Hematopoietic multipotent progenitor cell (in vitro differentiated cells): Measurements from ENCODE around the gene MOV10L1. TPM values are rescaled to one million over a fixed set of nuclear protein-coding genes. Genes with fewer than 3 reads are reported as not detected.
A peak's percentile ranks its signal among the peaks of the same experiment; 100 is the strongest.

Experiments used
- DNase-seq, 3 donors: peaks; one replicate each; pipeline ENCODE4 v3.0.0-alpha.2; 2011 to 2015; ENCODE audit warnings: low read depth in 2 of 3, low spot score in 2 of 3
- total RNA-seq: library from RNA; depleted of rRNA; stranded (reverse); fragments of >200 nt; gene quantifications from one replicate; pipeline ENCODE4 v1.2.3, GENCODE V29; 2012

Gene MOV10L1
- total RNA-seq, 1 donor = 0.27 TPM

DNA sequence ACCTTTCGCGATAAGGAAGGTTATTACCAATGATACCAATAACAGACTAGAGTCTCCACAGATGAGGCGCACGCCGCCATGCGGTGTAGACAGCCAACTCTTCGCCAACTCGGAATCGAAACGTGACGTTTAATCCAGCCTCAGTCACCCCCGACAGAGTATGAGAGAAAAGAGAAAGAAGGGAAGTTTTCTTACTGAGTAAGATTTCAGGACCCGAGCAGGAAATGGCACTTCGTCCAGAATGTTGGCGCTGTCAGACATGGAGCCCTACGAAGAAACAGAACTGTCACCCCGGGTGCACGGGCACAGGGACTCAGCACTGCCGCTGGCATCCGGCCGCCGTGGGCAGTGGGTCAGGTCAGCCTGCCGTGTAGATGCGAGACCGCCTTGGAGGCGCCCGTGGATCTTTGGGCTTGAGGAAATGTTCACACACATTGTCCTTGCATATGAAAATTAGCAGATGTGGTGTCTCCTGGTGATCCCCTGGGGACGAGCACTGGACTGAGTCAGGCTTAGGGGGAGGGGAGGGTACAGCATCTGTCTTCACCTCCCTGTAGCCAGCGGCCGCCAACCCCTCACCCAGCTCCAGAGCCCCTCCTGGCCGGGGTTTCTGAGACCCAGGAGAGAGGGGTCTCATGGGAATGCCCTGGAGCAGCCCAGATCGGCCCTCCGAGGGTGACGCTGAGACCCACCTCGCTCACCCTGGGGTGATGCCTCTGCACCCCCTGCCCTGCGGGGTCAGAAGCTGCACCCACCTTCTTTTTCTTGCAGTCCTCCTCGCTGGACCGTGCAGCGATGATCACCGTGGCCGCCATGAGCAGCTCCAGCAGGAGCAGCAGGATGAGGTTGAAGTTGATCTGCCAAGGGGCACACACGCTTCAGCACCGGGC, 12.9 kb upstream of the MOV10L1 start:
- DNase-seq = no peak

DNA sequence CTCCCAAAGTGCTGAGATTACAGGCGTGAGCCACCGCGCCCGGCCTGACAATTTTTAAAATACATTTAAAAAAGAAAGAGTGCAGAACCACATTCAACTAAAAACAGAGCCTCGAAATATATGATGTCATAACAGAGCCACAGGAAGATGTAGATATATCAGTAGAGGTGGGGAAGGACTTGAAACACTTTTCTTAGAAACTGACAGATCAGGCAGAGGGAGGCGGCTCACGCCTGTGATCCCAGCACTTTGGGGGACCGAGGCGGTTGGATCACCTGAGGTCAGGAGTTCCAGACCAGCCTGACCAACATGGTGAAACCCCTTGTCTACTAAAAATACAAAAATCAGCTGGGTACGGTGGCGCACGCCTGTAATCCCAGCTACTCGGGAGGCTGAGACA, 11.6 kb upstream of the MOV10L1 start:
- DNase-seq = no peak

DNA sequence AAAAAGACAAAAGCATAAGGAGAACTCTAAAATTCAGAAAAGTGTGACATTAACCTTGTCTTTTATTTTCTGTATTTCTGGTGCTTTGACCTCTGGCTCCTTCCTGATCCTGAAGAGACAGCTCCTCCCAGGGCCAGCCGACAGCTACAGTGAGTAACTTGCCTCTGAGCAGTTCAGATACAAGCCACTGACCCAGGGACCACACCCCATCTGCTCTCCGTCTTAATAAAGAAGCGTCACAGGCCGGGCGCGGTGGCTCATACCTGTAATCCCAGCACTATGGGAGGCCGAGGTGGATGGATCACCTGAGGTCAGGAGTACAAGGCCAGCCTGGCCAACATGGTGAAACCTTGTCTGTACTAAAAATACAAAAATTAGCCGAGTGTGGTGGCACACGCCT, 11.0 kb upstream of the MOV10L1 start:
- no peak for DNase-seq

DNA sequence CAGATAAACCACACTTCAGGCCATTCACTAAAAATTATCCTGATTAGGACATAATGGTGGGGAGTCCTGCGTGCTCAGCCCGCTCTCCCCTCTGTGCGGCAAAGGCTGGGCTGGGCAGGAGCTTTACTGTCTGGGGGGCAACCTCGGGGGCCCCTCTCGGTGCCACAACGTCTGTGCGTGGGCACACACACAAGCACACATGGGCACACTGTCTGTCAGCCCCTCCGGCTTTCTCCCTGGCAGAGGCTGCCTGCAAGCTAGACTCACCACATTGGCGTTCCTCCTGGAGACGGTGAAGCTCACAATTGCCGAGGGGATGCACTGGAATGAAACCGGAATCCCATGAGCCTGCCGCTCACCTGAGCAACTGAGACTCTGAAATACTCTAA, 9.7 kb upstream of the MOV10L1 start:
- no peak for DNase-seq

DNA sequence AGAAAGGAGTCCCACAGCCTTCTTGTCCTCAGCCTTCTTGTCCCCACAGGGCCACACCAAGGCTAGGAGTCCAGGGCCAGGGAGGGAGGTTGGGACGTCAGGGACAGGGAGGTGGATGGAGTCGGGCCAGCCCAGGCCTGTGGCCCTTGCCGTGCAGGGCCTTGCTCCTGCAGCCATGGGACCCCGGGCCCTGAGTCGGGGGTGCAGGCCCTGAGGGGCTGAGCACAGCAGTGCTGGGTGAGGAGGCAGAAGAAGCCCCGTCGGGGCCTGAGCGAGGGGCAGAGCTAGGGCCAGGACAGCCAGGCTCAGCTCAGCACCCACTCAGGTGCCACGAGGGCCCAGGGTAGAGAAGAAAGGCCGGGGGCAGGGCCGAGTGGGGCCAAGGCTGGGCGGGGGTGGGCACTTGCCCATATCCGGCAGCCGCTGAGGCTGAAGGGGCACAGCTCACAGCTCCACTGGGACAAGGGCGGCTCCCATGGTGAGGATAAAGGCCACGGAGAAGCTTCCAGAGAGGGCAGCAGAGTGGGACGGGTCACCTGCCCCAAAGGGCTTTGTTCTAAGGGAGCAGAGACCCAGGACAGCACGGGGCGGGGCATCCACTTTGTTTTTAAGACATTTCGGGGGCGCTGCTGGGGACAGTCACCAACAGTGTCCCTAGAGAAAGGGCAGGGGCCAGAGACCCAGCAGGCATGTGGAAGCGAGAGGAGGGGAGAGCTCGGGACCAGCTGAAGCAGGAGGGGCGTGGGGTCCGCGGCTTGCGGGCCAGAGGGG, 8.2 kb upstream of the MOV10L1 start:
- DNase-seq = no peak

DNA sequence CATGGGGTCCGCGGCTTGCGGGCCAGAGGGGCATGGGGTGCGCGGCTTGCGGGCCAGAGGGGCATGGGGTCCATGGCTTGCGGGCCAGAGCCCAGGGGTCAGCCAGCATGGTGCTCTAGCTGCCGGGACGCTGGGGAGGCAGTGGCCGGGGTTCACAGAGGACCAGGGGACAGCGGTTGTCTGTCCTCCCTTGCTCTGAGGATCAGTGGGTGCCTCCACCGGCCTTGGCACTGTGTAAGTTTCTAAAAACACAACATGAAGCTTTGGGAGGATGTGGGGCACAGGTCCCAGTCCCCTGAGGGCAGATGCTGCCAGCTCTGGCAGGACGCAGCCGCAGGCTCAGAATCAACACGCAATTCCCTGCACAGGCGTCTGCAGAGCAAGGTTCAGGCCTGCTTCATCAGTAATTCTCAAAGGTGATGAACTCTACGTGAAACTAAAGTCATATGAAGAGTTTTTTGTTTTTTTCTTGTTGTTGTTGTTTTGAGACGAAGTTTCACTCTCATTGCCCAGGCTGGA, 7.5 kb upstream of the MOV10L1 start:
- no peak for DNase-seq

DNA sequence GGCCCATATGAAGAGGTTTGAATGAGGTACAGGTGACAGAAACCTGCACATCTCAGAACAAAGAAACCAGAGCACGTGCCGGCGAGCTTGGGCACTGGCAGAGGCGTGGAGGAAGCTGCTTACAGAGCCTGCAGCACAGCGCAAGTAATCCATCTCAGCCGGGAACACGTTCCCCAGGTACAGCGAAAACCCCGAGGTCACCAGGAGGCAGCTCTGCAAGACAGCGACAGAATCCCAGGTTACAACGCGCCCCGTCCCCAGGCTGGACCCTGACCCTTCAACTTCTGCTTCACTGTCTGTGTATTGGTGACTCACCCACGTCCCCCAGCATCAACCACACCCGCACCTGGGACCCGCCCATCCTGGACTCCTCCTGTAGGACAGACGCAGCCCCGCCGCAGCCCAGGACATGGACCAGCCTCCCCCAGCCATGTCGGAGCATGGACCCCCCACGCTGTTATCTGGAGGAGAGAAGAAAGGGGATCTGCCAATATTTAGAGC, 6.8 kb upstream of the MOV10L1 start:
- DNase-seq = no peak

DNA sequence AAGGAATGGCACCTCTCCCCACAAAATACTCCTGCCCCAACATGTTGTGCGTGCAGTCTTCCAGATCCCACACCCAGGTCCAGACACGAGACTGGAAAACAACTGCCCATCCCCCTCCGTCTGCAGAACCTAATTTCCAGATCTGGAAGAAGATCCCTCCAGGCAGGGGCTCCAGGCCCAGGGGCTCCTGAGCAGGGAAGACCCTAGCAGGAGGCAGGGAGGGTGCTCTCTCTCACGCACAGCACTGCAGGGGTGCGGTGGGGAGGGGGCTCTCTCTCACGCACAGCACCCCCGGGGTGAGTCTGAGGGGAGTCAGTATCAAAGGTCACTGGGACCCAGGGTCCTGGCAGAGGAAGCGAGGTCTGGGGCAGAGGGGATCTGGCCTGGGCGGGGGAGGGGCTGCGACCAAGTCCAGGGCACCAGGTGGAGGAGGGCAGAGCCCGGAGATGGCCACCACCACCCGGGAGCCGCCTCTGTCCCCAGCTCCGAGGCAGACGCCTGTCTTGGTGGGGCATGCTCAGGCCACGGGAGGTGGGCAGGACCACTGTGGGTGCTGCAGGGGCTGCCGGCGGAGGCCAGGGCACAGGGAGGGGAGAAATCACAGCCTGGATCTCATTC, 6.2 kb upstream of the MOV10L1 start:
- DNase-seq = no peak

DNA sequence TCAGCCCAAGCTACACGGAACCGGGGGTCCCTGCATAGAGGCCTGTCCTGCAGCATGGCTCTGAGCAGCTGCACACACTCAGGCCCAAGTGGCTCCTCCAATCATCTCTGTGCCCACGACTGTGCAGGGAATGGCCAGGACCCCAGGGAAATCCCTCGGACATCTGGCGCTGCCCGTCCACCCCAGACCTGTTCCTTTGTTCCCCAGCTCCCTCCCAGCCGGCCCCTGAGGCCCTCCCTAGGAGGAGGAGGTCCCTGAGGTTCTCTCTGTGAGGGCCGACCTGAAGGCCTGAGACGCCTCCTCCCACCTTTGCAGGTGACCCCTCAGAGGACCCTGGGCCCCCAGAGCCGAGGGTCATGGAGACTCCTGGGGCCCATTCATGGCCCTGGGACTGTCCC, 5.7 kb upstream of the MOV10L1 start:
- no peak for DNase-seq

DNA sequence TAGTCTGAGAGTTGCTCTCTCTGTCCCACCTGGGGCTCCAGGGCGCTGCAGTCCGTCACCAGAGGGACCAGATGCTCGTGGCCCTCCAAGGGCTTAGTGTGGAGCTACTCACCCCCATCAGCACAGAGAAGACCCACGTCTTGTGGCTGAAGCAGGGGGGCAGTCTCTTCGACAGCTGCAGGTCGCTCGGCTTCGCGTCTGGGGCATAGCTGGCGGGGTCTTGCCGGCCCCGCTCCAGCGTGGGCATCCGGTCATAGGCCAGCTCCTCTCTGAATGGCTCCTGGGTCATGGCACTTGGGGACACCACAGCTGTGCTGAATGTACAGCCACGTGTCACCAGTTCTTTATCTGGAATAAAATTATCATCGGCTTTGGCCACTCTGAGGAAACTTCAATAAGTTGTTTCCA, 5.2 kb upstream of the MOV10L1 start:
- peak in 2 of 3 donors; percentile 18 to 32 for DNase-seq

DNA sequence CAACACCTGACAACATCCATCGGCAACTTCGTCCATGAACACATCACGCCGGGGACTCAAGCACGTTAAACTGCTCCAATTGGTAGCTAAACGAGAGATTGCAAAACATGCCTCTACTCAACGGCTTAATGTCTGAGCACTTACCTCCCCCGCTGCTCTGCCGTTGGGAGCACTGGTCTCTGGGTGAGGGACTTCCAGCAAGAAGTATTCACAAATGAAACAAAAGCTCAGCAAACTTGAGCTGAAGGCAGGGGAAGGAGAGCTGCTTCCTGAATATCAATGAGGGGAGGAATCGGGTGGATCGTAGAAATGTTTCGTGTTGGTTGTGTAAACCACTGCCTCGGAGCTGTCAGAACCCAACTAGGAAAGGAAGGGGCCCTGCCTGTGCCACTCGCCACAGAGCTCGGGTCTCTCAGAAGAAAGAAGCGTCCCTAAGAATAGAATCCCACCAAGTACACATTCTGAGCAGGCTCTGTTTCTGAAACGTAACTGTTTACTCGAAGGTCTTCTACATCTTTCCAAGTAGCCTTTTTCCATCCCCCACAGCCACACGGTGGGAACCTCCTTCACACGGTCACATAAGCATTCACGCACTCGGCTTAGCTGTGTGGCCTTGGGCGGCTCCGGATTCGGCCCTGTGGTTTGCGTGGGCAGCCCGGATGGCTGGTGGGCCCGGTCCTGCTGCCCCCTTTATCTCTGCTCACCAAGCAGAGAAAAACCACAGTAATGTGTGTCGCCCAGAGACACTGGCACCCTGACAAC, 4.4 kb upstream of the MOV10L1 start, which contains the start of gene MLC1:
MLC1 (minus strand) TSS at position 216 of the 762 bp plus-strand sequence. CDS start 524 bp downstream, outside the sequence.
- DNase-seq = peak in 2 of 3 donors; percentile 79 to 81

DNA sequence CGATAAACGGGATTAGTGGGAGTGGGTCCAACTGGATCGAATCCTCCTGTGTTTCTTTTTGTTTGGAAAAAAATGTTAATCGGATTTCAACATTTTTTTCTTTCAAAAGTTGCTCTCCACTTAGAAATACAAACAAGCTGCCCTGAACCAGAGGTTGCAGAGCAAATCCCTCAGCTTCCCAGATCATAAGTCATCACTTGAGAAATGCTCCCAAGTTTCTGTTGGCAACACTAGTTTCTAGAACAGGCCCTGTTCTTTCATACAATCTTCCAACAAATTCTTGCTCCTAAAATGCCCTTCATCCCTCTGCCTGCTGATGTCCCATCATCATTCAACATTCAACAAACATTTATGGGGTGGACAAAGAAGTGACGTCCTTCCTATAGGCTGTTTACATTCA, 3.3 kb upstream of the MOV10L1 start:
- DNase-seq = no peak

DNA sequence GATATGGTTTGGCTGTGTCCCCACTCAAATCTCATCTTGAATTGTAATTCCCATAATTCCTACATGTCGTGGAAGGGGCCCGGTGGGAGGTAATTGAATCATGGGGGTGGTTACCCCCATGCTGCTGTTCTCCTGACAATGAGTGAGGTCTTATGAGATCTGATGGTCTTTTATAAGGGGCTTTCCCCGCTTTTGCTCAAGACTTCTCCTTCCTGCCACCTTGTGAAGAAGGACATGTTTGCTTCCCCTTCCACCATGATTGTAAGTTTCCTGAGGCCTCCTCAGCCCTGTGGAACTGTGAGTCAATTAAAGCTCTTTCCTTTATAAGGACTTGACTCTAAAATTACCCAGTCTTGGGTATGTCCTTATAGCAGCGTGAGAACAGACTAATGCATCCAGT, 2.8 kb upstream of the MOV10L1 start:
- DNase-seq = peak in 1 of 3 donors; percentile 38

DNA sequence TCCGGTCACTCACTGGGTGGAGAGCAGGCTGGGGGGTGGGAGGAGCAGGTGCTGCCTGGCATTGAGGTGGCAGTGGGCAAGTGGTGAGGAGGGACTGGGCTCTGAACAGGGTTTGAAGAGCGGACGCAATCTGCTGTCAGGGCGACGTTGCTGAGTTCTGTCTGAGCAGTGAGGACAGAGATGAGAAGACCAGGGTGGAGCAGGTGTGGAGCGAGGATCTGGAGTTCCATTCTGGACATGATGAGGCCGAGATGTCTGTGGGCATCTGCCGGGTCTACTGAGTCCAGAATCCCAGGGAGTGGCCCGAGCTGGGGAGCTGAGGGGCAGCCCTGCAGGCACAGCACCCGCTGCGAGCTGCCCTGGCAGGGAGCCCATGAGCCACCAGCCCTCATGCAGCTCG, 2.2 kb upstream of the MOV10L1 start:
- no peak for DNase-seq

DNA sequence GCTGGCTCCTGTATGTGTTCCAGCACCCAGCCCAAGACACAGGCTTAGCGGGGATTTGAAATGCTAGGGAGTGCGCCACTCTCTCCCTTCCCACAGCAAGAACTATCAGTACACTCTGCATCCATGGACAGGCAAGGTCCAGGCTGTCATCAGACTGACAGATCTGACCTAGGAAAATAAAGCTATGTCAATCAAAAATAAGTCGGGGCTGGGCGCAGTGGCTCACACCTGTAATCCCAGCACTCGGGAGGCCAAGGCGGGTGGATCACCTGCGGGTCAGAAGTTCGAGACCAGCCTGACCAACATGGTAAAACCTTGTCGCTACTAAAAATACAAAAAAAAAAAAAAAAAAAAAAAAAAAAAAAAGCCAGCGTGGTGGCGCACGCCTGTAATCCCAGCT, 1.7 kb upstream of the MOV10L1 start:
- no peak for DNase-seq

DNA sequence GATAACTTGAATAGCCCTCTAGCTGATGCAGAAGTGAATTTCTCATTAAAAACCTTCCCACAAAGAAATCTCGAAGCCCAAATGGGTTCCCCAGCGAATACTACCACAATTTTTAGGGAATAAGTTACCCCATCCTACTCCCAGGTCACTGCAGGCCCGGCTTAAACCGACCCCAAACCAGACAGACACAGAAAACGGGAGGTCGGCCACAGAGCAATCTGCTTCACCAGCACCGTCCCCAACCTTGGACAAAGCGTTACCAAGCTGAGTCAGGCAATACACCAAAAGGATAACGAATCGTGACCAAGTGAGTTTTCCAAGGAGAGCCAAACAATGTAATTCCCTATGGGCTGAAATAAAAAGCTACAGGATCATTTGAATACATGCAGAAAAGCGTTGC, 575 bp upstream of the MOV10L1 start:
- no peak for DNase-seq

DNA sequence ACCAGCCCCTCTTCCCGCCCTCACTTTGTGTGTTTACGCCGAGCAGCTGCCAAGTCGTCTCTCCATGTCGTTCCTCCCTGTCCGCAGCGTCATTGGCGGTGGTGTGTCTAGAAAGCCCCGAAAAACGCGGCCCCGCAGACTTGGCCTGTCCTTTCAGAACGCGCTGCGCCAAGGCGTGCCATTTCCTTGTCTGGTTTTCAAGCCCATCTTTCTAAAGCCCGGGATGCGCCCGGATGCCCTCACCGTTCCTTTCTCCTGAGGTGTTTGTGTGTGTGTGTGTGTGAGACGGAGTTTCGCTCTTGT, 557 bp downstream of the MOV10L1 start:
- DNase-seq = no peak

DNA sequence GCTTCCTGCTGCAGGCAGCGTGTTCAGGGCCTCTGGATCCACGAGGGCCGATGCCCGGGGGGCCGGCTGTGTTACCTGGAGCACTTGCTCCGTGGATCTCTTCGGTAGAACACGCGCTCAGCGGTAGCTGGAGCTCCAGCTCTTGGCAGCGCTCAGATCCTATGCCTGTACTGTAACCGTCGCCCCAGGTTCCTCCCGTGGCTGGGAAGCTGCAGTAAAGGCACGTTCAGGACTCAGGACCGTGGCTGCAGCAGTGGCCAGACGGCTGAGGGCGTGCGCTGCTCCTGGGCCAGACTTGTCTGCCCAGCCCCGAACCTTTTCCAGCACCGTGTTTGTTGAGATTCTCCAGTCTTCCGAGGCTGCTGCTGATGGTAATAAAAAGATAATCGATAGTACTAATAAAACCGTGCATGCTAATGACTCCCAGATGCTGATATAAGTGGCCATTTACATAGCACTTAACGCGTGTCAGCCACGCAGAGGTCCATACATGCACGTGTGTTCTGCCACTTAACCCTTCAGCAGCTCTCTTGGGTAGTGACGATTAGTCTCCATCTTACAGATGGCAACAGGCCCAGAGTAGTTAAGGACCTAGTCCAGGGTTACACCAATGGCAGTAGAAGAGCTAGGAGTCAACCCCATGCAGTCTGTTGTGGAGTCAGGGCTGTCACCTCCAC, 1.4 kb downstream of the MOV10L1 start:
- no peak for DNase-seq

DNA sequence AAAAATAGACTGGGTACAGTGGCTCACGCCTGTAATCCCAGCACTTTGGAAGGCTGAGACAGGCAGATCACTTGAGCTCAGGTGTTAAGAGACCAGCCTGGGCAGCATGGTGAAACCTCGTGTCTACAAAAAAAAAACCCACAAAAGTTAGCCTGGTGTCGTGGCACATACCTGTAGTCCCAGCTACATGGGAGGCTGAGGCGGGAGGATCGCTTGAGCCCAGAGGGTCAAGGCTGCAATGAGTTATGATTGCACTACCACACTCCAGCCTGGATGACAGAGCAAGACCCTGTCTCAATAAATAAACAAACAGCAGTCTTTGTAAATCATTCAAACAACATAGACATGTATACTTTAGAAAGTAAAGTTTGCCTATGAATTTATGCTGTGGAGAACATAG, 2.5 kb downstream of the MOV10L1 start:
- DNase-seq = no peak

DNA sequence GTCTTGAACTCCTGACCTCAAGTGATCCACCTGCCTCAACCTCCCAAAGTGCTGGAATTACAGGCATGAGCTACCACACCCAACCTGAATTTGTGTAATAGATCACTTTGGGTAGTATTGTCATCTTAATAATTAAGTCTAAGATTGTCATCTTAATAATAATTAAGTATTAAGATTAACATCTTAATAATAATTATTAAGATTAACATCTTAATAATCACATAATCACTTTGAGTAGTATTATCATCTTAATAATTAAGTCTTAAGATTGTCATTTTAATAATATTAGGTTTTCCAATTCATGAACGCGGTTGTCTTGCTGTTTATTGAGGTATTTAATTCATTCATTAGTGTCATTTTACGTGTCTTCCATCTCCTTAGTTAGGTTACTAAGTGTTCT, 8.2 kb downstream of the MOV10L1 start:
- DNase-seq = no peak
